GM18520 (cell line): ENCODE results near the gene DDIAS.
A peak's percentile ranks its signal among the peaks of the same experiment; 100 is the strongest.
"Not testable (repeated sequence)": the region's sequence is repeated elsewhere in the genome, so short reads cannot be mapped to it uniquely, and the experiment has no call there.

Experiments
- ATAC-seq: cut with Tn5 transposase; IDR thresholded peaks from one replicate; pipeline ENCODE4 v1.9.1; 2021; ENCODE audit not compliant: unreplicated experiment

Gene DDIAS

GRCh38 chr11:82890002-82890341, 11.6 kb upstream of the DDIAS start:
- no peak for ATAC-seq

DNA sequence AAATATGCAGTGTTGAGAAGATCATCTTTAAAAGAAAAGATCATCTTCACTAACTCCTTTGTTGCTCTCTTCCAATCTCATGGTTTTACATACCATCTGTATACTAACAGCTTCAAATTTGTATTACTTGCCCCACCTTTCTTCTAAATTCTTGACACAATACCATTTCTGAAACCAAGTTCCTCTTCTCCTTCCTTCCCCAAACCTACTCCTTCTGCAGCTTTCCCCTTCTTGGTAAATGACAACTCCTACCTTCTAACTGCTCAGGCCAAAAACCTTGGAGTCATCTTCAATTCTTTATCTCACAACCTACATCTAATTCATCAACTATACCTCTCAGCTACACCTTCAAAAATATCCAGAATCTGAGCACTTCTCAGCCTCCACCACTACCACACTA, 10.6 kb upstream of the DDIAS start:
- no peak for ATAC-seq

GRCh38 chr11:82892611-82893169, 8.8 kb upstream of the DDIAS start:
- no peak for ATAC-seq

DNA sequence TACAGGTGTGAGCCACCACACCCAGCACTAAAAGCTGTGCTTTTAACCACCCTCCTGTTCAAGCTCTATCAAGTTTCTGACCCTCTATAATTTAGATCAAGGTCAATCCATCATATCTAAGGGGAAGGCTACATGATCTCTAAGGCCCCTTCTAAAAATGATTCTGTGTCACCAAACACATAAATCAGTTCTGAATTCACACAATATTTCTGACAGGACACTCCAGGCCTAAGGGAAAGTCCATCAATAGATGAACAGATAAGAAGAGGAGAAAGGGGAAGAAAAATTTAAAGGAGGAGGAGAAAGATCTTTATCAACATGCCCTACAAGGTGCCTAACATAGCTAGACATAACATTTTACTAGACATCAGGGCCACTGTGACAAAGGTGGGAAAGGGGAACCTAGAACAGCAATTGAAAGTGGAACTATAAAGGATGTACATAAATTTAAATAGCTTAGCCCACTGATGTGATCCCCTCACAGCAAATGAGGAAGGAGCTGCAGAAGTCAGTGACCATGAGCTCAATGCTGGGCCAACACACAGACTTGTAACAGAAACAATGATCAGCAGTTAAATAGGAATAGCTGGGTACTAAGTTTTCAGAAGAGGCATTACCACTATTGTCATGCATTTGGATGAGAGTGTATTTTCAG, 6.0 kb upstream of the DDIAS start:
- no peak for ATAC-seq

- no peak for ATAC-seq
Observed at GRCh38 chr11:82896183-82896582, 5.4 kb upstream of the DDIAS start.

GRCh38 chr11:82898241-82898640, 3.3 kb upstream of the DDIAS start:
- no peak for ATAC-seq

DNA sequence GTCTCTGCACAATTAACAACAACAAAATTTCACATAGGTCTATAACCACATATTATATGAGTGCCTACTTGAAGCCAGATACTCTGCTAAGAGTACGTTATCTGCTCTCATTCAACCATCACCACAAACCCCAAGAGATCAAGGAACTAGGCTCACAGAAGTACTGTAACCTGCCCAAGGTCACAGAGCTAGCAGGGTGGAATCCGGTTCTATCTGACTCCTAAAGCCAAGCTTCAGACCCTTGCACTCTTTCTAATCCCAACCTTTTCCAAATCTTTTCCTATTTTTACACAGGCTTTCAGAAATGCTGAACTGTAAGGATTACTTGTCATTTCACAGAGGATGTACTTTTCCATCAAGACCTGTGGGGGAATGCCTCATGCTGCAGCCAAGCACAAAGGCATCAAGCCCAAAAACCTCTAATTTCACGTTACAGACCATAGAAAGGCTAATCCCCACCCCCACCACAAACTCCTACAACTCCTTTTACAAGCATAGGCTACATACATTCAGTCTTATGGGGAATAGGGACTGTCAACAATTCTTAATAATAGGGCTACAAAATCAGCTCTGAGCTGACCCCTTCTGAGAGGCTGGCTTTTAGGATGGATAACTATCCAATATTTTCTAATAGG, 2.2 kb upstream of the DDIAS start:
- no peak for ATAC-seq

DNA sequence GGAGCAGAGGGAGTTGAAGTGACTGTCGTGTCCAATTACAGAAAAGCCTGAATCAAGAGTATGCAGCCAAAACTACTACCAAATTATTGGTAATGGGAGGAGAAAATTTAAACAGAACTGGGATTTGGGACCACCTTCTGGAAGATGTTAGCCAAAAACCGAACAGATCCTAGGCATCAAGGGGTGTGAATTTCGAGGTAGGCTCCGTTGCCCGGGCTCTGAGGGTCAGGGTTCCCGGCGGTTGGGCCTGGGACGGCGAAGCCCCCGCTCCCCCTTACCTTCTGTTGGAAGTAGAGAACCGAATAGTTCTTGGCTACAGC, 1.6 kb upstream of the DDIAS start:
- no peak for ATAC-seq

GRCh38 chr11:82900277-82901164, 1.0 kb upstream of the DDIAS start, which contains the start of gene PRCP:
Gene PRCP, minus strand, starts transcription at chr11:82900430. Its CDS starts 28 bp downstream, at chr11:82900402.
- ATAC-seq: peak; percentile 76

GRCh38 chr11:82901922-82902485, 468 bp downstream of the DDIAS start:
- ATAC-seq: no peak

- ATAC-seq: no peak
Observed at GRCh38 chr11:82902880-82903279, 1.3 kb downstream of the DDIAS start.

- no peak for ATAC-seq
Observed at GRCh38 chr11:82903843-82904586, 2.5 kb downstream of the DDIAS start.

- ATAC-seq: no peak
Observed at GRCh38 chr11:82906236-82906635, 4.7 kb downstream of the DDIAS start.

GRCh38 chr11:82906931-82907330, 5.4 kb downstream of the DDIAS start:
- ATAC-seq: no peak

DNA sequence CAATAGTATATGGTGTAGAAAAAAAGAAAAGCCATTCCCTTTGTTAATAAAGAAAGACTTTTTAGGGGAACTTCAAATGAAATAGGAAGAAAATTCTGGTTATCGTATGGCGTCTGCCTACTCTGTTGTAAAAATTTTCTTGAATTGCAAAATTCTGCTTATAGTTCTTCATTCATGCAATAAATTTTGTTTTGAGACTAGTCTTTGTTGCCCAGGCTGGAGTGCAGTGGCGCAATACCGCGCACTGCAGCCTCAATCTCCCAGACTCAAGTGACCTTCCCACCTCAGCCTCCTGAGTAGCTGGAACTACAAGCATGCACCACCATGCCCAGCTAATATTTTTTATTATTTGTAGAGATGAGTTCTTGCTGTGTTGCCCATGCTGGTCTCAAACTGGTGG, 5.8 kb downstream of the DDIAS start:
- no peak for ATAC-seq

DNA sequence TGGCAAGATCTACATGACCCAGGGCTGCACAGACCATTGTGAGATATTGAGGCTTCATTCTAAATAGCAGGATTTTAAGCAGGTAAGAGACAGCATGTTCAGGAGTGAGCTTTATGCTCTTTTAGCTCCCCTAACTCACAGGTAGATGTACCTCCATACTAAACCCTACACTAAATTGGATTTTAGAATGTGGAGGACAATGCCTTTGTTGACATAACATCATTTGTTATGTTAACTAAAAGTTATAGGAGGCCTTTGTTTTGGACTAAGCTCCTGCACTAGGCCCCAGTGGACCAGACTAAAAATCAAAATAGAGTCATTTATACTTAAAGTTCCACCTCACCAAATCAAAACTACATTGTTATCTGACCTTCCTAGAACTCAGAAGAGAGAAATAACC, 6.8 kb downstream of the DDIAS start:
- ATAC-seq: no peak

DNA sequence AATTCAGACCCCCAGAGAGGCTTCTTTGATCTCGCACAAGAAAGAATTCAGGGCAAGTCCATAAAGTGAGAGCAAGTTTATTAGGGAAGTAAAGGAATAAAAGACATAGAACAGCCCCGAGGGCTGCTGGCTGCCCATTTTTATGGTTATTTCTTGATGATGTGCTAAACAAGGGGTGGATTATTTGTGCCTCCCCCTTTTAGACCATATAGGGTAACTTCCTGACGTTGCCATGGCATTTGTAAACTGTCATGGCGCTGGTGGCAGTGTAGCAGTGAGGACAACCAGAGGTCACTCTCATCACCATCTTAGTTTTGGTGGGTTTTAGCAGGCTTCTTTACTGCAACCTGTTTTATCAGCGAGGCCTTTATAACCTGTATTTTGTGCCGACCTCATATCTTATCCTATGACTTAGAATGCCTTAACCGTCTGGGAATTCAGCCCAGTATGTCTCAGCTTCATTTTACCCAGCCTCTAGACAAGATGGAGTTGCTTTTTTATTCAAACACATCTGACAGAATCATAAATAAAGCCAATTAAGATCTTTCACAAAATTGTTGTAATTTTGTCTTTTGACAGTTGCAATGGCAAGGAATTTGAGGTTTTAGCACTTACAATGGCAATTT, 7.6 kb downstream of the DDIAS start:
- no peak for ATAC-seq

- not testable (repeated sequence) for ATAC-seq
Observed at GRCh38 chr11:82919786-82920185, 18.2 kb downstream of the DDIAS start.

GRCh38 chr11:82920227-82920626, 18.7 kb downstream of the DDIAS start:
- not testable (repeated sequence) for ATAC-seq
